ENCODE data around the gene OSTF1. TPM values are rescaled to one million over a fixed set of nuclear protein-coding genes. Genes with fewer than 3 reads are reported as not detected.

OSTF1 gene
- total RNA-seq, 1 experiment from 2014 or later, result 40.6 TPM

- DNase-seq (ENCODE audit: low read depth), result no peak
These were observed 76.3 kb downstream of the OSTF1 start for GRCh38 chr9:75164573-75164972.

- no peak for DNase-seq (ENCODE audit: low read depth)
These were observed 79.0 kb downstream of the OSTF1 start for GRCh38 chr9:75167281-75167680.

GRCh38 chr9:75168270-75169178 is 80.2 kb downstream of the OSTF1 start:
- DNase-seq (ENCODE audit: low read depth), result peak; percentile 17

DNA sequence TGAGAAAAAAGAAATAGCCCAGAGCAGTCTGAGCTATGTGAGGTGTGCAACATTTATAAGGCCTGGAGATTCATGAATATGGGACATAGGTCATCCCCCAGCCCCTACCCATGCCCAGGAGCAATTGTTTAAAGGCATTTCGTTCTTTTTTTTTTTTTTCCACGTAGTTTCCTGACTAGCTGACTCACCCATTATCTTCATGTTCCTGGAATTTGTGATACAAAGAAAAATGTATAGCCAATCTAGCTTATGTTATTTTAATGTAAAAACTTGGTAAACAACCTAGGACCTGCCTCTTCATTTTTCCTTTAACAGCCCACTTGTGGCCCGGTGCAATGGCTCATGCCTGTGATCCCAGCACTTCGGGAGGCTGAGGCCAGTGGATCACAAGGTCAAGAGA is 81.3 kb downstream of the OSTF1 start:
- DNase-seq (ENCODE audit: low read depth), result peak; percentile 35

DNA sequence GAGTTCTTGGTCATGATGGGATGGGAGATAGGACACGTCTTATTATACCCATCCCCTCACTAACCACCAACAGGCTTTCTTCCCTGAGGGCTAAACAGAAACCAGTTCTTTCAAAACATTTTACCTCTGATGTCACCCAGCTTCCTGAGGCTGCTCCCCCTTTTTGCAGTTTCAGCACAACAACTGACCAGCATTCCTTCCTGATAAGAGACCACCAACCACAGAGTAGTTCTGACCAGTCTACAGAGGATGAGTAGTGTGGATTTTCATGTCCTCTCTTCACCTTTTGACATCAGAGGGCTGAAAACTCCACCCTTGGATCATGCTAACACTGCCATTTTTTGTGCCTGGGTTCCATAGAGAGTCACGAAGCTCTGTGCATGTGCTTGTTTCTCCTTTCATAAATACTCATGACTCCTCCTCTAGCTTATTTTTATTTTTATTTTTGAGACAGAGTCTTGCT is 82.6 kb downstream of the OSTF1 start:
- peak; percentile 49 for DNase-seq (ENCODE audit: low read depth)

- no peak for DNase-seq (ENCODE audit: low read depth)
These were observed 87.1 kb downstream of the OSTF1 start for GRCh38 chr9:75175395-75175794.

GRCh38 chr9:75176037-75176436 is 87.7 kb downstream of the OSTF1 start:
- DNase-seq (ENCODE audit: low read depth), result no peak

DNA sequence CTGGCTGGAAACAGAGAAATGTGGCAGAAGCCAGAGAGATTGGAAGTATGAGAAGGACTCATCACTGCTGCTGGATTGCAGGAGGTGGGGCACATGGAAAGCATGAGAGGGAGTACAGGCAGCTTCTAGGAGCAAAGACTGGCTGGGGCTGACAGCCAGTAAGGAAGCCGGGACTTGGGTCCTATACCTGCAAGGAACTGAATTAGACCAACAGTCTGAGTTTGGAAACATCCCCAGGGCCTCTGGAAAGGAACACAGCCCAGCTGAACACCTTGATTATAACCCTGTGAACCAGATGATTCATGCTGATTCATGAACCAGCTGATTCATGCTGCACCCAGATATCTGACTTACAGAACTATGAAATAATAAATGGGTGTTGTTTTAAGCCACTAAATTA is 93.4 kb downstream of the OSTF1 start:
- peak; percentile 63 for DNase-seq (ENCODE audit: low read depth)

- no peak for DNase-seq (ENCODE audit: low read depth)
These were observed 95.0 kb downstream of the OSTF1 start for GRCh38 chr9:75183306-75183705.

- DNase-seq (ENCODE audit: low read depth), result peak; percentile 9
These were observed 96.2 kb downstream of the OSTF1 start for GRCh38 chr9:75184471-75184870.

DNA sequence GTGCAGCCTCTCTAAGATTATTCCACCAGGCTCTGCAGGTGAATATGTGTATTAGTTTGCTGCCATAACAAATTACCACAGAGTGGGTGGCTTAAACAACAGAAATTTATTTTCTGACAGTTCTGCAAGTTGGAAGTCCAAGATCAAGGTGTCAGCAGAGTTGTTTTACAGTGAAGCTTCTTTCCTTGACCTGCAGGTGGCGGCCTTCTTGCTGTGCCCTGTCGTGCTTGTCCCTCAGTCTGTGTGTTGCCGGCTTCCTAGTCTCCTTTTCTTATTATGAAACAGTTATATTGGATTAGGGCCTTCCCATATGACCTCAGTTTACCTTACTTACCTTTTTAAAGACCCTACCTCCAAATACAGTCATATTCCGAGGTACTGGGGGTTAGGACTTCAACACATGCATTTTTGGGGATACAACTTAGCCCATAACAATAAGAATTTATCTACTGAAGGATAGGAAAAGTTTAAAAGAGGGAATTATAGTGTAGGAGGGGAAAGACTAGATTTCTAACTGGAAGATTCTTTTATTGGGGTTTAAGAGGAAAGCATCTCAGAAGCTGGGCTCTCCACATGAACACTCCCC is 97.4 kb downstream of the OSTF1 start:
- DNase-seq (ENCODE audit: low read depth), result peak; percentile 62

DNA sequence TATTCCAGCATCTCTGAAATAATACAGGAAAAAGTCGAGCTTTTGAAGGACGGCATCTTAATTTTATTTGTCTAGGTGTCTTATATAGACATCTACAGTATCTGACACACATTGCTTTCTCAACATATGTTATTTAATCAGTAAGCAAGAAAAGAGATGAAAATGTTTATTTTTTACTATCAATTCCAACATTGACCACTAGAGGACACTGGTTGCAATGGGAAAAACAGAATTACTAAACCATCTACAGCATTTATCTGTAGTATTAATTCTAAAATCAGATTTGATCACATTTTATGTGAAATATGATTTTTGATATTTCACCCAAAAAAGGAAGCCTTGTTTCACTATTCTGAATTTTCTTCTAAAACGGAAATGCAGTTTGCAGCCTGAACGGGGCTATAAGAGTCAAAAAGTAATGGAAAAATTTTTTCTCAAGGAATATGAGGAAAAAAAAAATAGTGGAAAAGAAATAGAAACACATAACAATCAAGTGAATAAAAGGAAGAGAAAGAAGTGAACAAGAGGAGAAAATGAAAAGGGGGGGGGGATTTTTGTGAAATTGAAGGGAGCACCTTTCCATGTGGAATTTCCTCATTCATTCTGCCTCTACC is 98.6 kb downstream of the OSTF1 start:
- no peak for DNase-seq (ENCODE audit: low read depth)

DNA sequence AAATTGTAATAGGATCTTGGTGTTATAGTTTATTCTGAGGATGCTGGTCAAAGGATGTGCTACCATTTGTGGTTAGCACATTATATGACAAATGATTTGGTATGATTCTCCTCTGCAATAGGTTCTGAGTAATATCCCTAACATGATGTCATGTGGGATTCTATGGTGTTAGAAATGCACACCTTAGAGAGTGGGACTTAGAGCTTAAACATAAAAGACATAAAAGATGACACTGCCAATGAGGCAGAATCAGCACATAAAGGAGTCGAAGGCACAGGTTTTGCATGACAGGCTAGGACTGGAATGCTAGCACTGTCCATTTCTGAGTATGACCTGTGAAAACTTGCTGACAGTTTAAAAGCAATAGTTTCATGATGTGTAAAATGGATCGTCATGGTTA is 100.4 kb downstream of the OSTF1 start:
- no peak for DNase-seq (ENCODE audit: low read depth)

GRCh38 chr9:75190762-75191161 is 102.4 kb downstream of the OSTF1 start:
- no peak for DNase-seq (ENCODE audit: low read depth)

Other genes starting within 250 kb of the OSTF1 start
- 0.03 and 0.11 TPM in 2 replicates for gene TRPM6, start 200.6 kb upstream of the OSTF1 start, total RNA-seq (2014; rRNA removed; shearing (Covaris generic))
- gene C9orf40, start 135.6 kb upstream of the OSTF1 start, total RNA-seq (2014; rRNA removed; shearing (Covaris generic)), result 19.5 and 20.1 TPM in 2 replicates
- 35.5 and 38.7 TPM in 2 replicates for gene CARNMT1, start 60.2 kb upstream of the OSTF1 start, total RNA-seq (2014; rRNA removed; shearing (Covaris generic))
- 10.1 and 13.8 TPM in 2 replicates for gene NMRK1, start 359 bp upstream of the OSTF1 start, total RNA-seq (2014; rRNA removed; shearing (Covaris generic))

Measured in Daoy (cell line).